HG03108 (cell line): ENCODE results near the gene CFAP74.

ENCODE experiments used
- ATAC-seq: cut with Tn5 transposase; IDR thresholded peaks from one replicate; pipeline ENCODE4 v1.9.1; 2021; ENCODE audit warnings: moderate library complexity; ENCODE audit not compliant: unreplicated experiment

The CFAP74 gene

GRCh38 chr1:1972976-1973715 lies 30.4 kb downstream of the CFAP74 start:
- ATAC-seq = no peak

GRCh38 chr1:1971688-1972087 lies 31.9 kb downstream of the CFAP74 start:
- ATAC-seq = no peak

- ATAC-seq = no peak
Measured at GRCh38 chr1:1971017-1971416, 32.6 kb downstream of the CFAP74 start.

GRCh38 chr1:1969953-1970716 lies 33.5 kb downstream of the CFAP74 start:
- no peak for ATAC-seq

- no peak for ATAC-seq
Measured at GRCh38 chr1:1969505-1969900, 34.1 kb downstream of the CFAP74 start.

GRCh38 chr1:1968767-1969504 lies 34.6 kb downstream of the CFAP74 start:
- no peak for ATAC-seq

GRCh38 chr1:1967879-1968278 lies 35.7 kb downstream of the CFAP74 start:
- ATAC-seq = no peak

GRCh38 chr1:1967151-1967550 lies 36.4 kb downstream of the CFAP74 start:
- no peak for ATAC-seq

GRCh38 chr1:1966071-1966740 lies 37.4 kb downstream of the CFAP74 start:
- no peak for ATAC-seq

GRCh38 chr1:1965546-1965945 lies 38.0 kb downstream of the CFAP74 start:
- no peak for ATAC-seq

GRCh38 chr1:1964811-1965210 lies 38.8 kb downstream of the CFAP74 start:
- no peak for ATAC-seq

GRCh38 chr1:1963570-1963969 lies 40.0 kb downstream of the CFAP74 start:
- no peak for ATAC-seq

- no peak for ATAC-seq
Measured at GRCh38 chr1:1962752-1963151, 40.8 kb downstream of the CFAP74 start.

- ATAC-seq = no peak
Measured at GRCh38 chr1:1960480-1961196, 42.9 kb downstream of the CFAP74 start.

- no peak for ATAC-seq
Measured at GRCh38 chr1:1959840-1960479, 43.6 kb downstream of the CFAP74 start.

GRCh38 chr1:1959459-1959839 lies 44.1 kb downstream of the CFAP74 start:
- no peak for ATAC-seq

- no peak for ATAC-seq
Measured at GRCh38 chr1:1958071-1958541, 45.5 kb downstream of the CFAP74 start.

- ATAC-seq = no peak
Measured at GRCh38 chr1:1957533-1957961, 46.0 kb downstream of the CFAP74 start.

GRCh38 chr1:1956586-1957532 lies 46.7 kb downstream of the CFAP74 start:
- no peak for ATAC-seq
